Measurements from ENCODE around the gene TCTN3. TPM values are rescaled to one million over a fixed set of nuclear protein-coding genes. Genes with fewer than 3 reads are reported as not detected.

TCTN3 gene
- total and polyA plus RNA-seq, 2 of the 13 experiments (the other 11 are each of a cell fraction or from before 2014, with no cell fraction given): 53.3 to 60.0 TPM

DNA sequence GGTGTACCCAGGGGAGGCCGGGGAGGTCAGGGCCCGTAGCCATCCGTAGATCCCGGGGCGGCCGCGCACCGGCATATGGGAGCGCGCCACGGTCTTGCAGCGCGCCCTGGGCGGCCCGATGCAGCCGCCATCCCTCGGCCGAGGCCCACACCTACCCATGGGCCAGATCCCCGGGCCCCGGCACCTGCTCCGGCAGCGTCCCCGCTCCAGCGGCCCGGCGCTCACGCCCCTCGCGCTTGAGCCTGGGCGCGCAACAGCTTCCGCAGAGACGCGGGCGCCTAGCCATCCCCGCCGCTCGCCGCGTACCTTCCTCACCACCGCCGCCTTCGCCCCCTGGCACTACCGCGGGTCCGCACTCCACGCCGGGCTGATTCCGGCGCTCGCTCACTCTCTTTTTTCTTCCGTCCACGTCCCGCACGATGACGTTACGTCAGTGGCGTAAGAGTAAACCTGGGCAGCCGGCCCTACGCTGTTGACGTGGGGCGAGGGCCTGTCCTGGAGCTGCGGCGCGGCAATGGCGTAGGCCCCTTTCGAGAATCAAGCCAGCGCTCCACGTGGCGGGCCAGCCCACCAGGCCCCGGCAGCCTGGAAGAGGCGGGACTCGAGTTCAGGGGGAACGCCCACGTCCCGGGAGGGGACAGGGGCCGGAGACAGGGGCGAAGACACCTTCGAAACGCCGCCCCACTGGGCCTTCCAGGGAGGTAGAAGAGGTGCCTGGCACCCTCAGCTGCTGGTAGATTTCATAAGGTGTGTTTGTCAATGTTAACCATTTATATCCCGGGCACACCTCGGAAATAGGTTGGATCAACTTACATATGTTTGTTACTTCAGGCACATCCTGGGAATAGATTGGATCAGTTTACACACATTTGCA is 37.2 kb downstream of the TCTN3 start, which contains the start of gene ALDH18A1 (continued):
- TF ChIP-seq ZSCAN12 (CRISPR knock-in tag; IDR thresholded peaks at IDR 0.05): no peak
- TF ChIP-seq ZNF317 (CRISPR knock-in tag; IDR thresholded peaks at IDR 0.05): no peak
- no peak for TF ChIP-seq HNRNPL (IDR thresholded peaks at IDR 0.05; ENCODE audit: low read depth, low read length)
- no peak for TF ChIP-seq ZNF567 (CRISPR knock-in tag; IDR thresholded peaks at IDR 0.05; ENCODE audit: borderline replicate concordance)
- TF ChIP-seq KAT2B (IDR thresholded peaks at IDR 0.05; ENCODE audit: borderline replicate concordance, low read depth, low read length): no peak
- peak; percentile 45 for TF ChIP-seq NR2C2 (CRISPR knock-in tag; IDR thresholded peaks at IDR 0.05; ENCODE audit: borderline replicate concordance)
- TF ChIP-seq, protein P1, sequence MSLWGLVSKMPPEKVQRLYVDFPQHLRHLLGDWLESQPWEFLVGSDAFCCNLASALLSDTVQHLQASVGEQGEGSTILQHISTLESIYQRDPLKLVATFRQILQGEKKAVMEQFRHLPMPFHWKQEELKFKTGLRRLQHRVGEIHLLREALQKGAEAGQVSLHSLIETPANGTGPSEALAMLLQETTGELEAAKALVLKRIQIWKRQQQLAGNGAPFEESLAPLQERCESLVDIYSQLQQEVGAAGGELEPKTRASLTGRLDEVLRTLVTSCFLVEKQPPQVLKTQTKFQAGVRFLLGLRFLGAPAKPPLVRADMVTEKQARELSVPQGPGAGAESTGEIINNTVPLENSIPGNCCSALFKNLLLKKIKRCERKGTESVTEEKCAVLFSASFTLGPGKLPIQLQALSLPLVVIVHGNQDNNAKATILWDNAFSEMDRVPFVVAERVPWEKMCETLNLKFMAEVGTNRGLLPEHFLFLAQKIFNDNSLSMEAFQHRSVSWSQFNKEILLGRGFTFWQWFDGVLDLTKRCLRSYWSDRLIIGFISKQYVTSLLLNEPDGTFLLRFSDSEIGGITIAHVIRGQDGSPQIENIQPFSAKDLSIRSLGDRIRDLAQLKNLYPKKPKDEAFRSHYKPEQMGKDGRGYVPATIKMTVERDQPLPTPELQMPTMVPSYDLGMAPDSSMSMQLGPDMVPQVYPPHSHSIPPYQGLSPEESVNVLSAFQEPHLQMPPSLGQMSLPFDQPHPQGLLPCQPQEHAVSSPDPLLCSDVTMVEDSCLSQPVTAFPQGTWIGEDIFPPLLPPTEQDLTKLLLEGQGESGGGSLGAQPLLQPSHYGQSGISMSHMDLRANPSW (CRISPR knock-in tag; IDR thresholded peaks at IDR 0.05; ENCODE audit: borderline replicate concordance): peak; percentile 39; the same call in 1 of the 2 replicates
- no peak for TF ChIP-seq TBP (CRISPR knock-in tag; IDR thresholded peaks at IDR 0.05)
- TF ChIP-seq WIZ (CRISPR knock-in tag; IDR thresholded peaks at IDR 0.05): peak; percentile 78; the same call in 1 of the 2 replicates
- TF ChIP-seq NFKBIZ (CRISPR knock-in tag; IDR thresholded peaks at IDR 0.05): 0 out of 2 replicates have a peak, but pooled peaks have one; percentile 24
- TF ChIP-seq, protein P2, sequence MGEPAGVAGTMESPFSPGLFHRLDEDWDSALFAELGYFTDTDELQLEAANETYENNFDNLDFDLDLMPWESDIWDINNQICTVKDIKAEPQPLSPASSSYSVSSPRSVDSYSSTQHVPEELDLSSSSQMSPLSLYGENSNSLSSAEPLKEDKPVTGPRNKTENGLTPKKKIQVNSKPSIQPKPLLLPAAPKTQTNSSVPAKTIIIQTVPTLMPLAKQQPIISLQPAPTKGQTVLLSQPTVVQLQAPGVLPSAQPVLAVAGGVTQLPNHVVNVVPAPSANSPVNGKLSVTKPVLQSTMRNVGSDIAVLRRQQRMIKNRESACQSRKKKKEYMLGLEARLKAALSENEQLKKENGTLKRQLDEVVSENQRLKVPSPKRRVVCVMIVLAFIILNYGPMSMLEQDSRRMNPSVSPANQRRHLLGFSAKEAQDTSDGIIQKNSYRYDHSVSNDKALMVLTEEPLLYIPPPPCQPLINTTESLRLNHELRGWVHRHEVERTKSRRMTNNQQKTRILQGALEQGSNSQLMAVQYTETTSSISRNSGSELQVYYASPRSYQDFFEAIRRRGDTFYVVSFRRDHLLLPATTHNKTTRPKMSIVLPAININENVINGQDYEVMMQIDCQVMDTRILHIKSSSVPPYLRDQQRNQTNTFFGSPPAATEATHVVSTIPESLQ (CRISPR knock-in tag; conservative IDR thresholded peaks at IDR 0.05): no peak
- TF ChIP-seq ZNF781 (CRISPR knock-in tag; IDR thresholded peaks at IDR 0.05; ENCODE audit: borderline replicate concordance, not compliant biosample characterization): no peak
- peak; percentile 81 for TF ChIP-seq KMT2B (CRISPR knock-in tag; IDR thresholded peaks at IDR 0.05)
- no peak for TF ChIP-seq TOE1 (CRISPR knock-in tag; IDR thresholded peaks at IDR 0.05)
- TF ChIP-seq, protein P3, sequence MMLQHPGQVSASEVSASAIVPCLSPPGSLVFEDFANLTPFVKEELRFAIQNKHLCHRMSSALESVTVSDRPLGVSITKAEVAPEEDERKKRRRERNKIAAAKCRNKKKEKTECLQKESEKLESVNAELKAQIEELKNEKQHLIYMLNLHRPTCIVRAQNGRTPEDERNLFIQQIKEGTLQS (CRISPR knock-in tag; IDR thresholded peaks at IDR 0.05): peak; percentile 37; the same call in 1 of the 2 replicates
- TF ChIP-seq ETV6 (CRISPR knock-in tag; conservative IDR thresholded peaks at IDR 0.05): no peak
- TF ChIP-seq, protein P4, sequence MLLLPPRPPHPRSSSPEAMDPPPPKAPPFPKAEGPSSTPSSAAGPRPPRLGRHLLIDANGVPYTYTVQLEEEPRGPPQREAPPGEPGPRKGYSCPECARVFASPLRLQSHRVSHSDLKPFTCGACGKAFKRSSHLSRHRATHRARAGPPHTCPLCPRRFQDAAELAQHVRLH (CRISPR knock-in tag; IDR thresholded peaks at IDR 0.05; ENCODE audit: borderline replicate concordance, low read depth): peak; percentile 33; the same call in 1 of the 2 replicates
- TF ChIP-seq ZNF780A (CRISPR knock-in tag; IDR thresholded peaks at IDR 0.05): peak; percentile 57; the same call in 1 of the 2 replicates
- TF ChIP-seq, protein P5, sequence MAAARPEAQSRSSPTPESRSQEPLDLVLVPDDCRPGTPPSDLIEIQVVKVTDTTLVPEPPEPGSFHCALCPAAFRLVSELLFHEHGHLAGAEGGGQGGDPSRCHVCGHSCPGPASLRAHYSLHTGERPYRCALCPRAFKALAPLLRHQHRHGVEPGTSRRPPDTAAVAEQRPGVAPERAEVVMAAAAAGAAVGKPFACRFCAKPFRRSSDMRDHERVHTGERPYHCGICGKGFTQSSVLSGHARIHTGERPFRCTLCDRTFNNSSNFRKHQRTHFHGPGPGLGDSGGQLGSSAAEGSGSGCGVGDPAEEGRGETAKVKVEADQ (CRISPR knock-in tag; IDR thresholded peaks at IDR 0.05; ENCODE audit: borderline replicate concordance): peak; percentile 38; the same call in 1 of the 2 replicates
- TF ChIP-seq RXRA (CRISPR knock-in tag; IDR thresholded peaks at IDR 0.05): 0 out of 2 replicates have a peak, but pooled peaks have one; percentile 60
- TF ChIP-seq IKZF4 (CRISPR knock-in tag; IDR thresholded peaks at IDR 0.05; ENCODE audit: borderline replicate concordance, low read depth, not compliant biosample characterization): peak; percentile 76
- peak; percentile 100 for TF ChIP-seq NAIF1 (CRISPR knock-in tag; IDR thresholded peaks at IDR 0.05; ENCODE audit: borderline replicate concordance)
- TF ChIP-seq SKI (IDR thresholded peaks at IDR 0.05; ENCODE audit: partially characterized antibody): no peak

Data from HepG2 (cell line).